Loucy (cell line): Measurements from ENCODE around the gene PHIP.

Experiments used
- H2AFZ ChIP-seq: fragments of 200-600 bp; sonication (generic); 2 replicates; pipeline ENCODE4 v1.6.0; 2016; ENCODE audit warnings: antibody characterized with exemption, mild to moderate bottlenecking, low read length, moderate library complexity
- H3F3A ChIP-seq: fragments of 200-600 bp; 2 replicates; pipeline ENCODE4 v1.6.0; 2016; ENCODE audit warnings: antibody characterized with exemption, low read depth, mild to moderate bottlenecking
- H3K27me3 ChIP-seq: fragments of 200-600 bp; sonication (generic); 2 replicates; pipeline ENCODE4 v1.6.1; 2014; ENCODE audit warnings: low read length, mild to moderate bottlenecking; ENCODE audit not compliant: insufficient read depth, poor library complexity, severe bottlenecking
- H3K36me3 ChIP-seq: fragments of 200-600 bp; sonication (generic); 2 replicates; pipeline ENCODE4 v1.6.1; 2016; ENCODE audit warnings: low read length; ENCODE audit not compliant: insufficient read depth
- H3K4me1 ChIP-seq: fragments of 200-600 bp; sonication (generic); 2 replicates; pipeline ENCODE4 v1.5.1; 2014; ENCODE audit warnings: low read length, mild to moderate bottlenecking; ENCODE audit not compliant: insufficient read depth, poor library complexity, severe bottlenecking
- H3K4me2 ChIP-seq: fragments of 200-600 bp; sonication (generic); 2 replicates; pipeline ENCODE4 v1.6.0; 2014; ENCODE audit warnings: antibody characterized with exemption, low read length, low read depth, mild to moderate bottlenecking; ENCODE audit not compliant: poor library complexity, severe bottlenecking
- H3K4me3 ChIP-seq: fragments of 200-600 bp; sonication (generic); 2 replicates; pipeline ENCODE4 v1.5.1; 2014; ENCODE audit warnings: low read length, mild to moderate bottlenecking, mixed read lengths; ENCODE audit not compliant: poor library complexity, severe bottlenecking
- H3K79me2 ChIP-seq: fragments of 200-600 bp; sonication (generic); 2 replicates; pipeline ENCODE4 v1.6.1; 2014; ENCODE audit warnings: low read length; ENCODE audit not compliant: insufficient read depth
- H3K9ac ChIP-seq: fragments of 200-600 bp; sonication (generic); 2 replicates; pipeline ENCODE4 v1.6.0; 2014; ENCODE audit warnings: mild to moderate bottlenecking, low read depth, low read length, moderate library complexity; ENCODE audit not compliant: poor library complexity, severe bottlenecking
- H3K9me2 ChIP-seq: fragments of 200-600 bp; sonication (generic); replicated peaks from 2 replicates; pipeline ENCODE4 v1.6.1; 2016; ENCODE audit warnings: low read depth, low read length, mixed read lengths
- H3K9me3 ChIP-seq: fragments of 200-600 bp; sonication (generic); 2 replicates; pipeline ENCODE4 v1.6.1; 2014; ENCODE audit warnings: mild to moderate bottlenecking, antibody characterized with exemption, low read length, low read depth; ENCODE audit not compliant: insufficient read depth
- H4K20me1 ChIP-seq: fragments of 200-600 bp; sonication (generic); 2 replicates; pipeline ENCODE4 v1.6.0; 2014; ENCODE audit warnings: antibody characterized with exemption, low read length, mild to moderate bottlenecking; ENCODE audit not compliant: insufficient read depth, poor library complexity, severe bottlenecking
- EZH2phosphoT487 ChIP-seq: fragments of 200-600 bp; IDR thresholded peaks from 2 replicates; pipeline ENCODE4 v1.6.1; 2018; ENCODE audit warnings: antibody characterized with exemption, mild to moderate bottlenecking, moderate library complexity, borderline replicate concordance
- TF ChIP-seq, protein P1 (sequence below): fragments of 200-600 bp; sonication (generic); conservative IDR thresholded peaks from 2 replicates; pipeline ENCODE4 v1.5.1; 2014; ENCODE audit warnings: mild to moderate bottlenecking, antibody characterized with exemption, low read length

Gene PHIP

DNA sequence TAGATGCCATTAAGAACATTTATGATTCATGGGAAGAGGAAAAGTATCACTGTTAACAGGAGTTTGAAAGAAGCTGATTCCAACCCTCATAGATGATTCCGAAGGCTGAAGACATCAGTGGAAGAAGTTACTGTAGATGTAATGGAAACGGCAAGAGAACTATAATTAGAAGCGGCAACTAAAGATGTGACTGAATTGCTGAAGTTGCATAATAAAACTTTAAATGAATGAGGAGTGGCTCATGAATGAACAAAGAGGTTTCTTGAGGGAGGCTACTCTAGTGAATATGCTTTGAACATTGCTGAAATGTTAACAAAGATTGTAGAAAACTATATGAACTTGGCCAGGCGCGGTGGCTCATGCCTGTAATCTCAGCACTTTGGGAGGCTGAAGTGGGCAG, 84.1 kb downstream of the PHIP start:
- Histone ChIP-seq H3F3A (no peaks in the 10 kb centered on the region), H3K27me3 (peaks cover 4% of the 10 kb centered on the region), H3K36me3 (peaks cover 93% of the 10 kb centered on the region), H3K4me3 (no peak overlapping the region), H4K20me1 (no peaks in the 10 kb centered on the region), H3K4me1 (no peaks in the 10 kb centered on the region), H3K79me2 (no peaks in the 10 kb centered on the region; the same call in 1 of the 2 replicates), H2AFZ (no peak overlapping the region), H3K9me2 (no peaks in the 10 kb centered on the region), H3K9ac (no peak overlapping the region), H3K9me3 (peaks cover 7% of the 10 kb centered on the region; the same call in 1 of the 2 replicates), H3K4me2 (no peak overlapping the region)
- no peak for TF ChIP-seq EZH2phosphoT487

DNA sequence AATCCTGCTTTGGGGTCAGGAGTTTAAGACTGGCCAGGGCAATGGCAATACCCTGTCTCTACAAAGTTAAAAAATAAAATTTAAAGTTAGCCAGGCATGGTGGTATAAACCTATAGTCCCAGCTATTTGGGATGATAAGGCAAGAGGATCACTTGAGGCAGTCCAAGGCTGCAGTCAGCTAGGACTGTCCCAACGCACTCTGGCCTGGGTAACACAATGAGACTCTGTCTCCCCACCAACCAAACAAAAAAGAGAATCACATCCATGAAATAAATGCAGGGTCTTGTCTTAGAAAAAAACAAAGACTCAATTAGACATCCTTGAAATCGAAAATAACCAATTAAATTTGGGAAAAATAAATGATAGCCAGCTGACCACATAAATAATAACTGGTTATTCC, 88.9 kb downstream of the PHIP start:
- Histone ChIP-seq H3K9ac (no peak overlapping the region), H3K4me1 (no peaks in the 10 kb centered on the region), H3K4me2 (no peak overlapping the region), H3K27me3 (peaks cover 4% of the 10 kb centered on the region), H3K9me2 (no peaks in the 10 kb centered on the region), H4K20me1 (no peaks in the 10 kb centered on the region), H2AFZ (no peak overlapping the region), H3K79me2 (no peaks in the 10 kb centered on the region; the same call in 1 of the 2 replicates), H3K9me3 (peaks cover 7% of the 10 kb centered on the region; the same call in 1 of the 2 replicates), H3F3A (no peaks in the 10 kb centered on the region), H3K36me3 (peaks cover 93% of the 10 kb centered on the region), H3K4me3 (no peak overlapping the region)
- TF ChIP-seq, protein P1, sequence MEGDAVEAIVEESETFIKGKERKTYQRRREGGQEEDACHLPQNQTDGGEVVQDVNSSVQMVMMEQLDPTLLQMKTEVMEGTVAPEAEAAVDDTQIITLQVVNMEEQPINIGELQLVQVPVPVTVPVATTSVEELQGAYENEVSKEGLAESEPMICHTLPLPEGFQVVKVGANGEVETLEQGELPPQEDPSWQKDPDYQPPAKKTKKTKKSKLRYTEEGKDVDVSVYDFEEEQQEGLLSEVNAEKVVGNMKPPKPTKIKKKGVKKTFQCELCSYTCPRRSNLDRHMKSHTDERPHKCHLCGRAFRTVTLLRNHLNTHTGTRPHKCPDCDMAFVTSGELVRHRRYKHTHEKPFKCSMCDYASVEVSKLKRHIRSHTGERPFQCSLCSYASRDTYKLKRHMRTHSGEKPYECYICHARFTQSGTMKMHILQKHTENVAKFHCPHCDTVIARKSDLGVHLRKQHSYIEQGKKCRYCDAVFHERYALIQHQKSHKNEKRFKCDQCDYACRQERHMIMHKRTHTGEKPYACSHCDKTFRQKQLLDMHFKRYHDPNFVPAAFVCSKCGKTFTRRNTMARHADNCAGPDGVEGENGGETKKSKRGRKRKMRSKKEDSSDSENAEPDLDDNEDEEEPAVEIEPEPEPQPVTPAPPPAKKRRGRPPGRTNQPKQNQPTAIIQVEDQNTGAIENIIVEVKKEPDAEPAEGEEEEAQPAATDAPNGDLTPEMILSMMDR = no peak
- no peak for TF ChIP-seq EZH2phosphoT487

DNA sequence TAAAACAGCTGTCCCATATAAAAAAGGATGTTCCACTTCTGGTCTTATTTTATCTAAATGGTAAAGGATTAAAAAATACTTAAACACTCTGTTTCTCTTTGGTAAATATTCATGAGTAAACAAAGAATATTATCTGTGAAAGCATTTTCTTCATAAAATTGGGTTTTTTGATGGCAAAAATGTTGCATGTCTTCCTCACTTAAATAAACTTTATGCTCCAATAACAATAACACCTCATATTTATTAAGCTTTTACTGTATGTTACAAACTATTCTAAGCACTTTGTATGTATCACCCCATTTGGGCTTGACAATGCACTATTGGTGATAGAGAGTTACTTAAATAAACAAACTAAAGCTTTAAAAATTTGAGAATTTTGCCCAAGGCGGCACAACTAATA, 91.9 kb downstream of the PHIP start:
- no peak overlapping the region for H3K9ac ChIP-seq
- H3K79me2 ChIP-seq = no peaks in the 10 kb centered on the region
- TF ChIP-seq, protein P1 = no peak
- TF ChIP-seq EZH2phosphoT487 = no peak
- no peak overlapping the region for H3K4me3 ChIP-seq
- H3K9me2 ChIP-seq = no peaks in the 10 kb centered on the region
- H3K36me3 ChIP-seq = peaks cover 97% of the 10 kb centered on the region
- no peak overlapping the region for H2AFZ ChIP-seq
- no peaks in the 10 kb centered on the region for H3K9me3 ChIP-seq
- H3K4me2 ChIP-seq = no peak overlapping the region
- H3F3A ChIP-seq = no peaks in the 10 kb centered on the region
- no peaks in the 10 kb centered on the region for H4K20me1 ChIP-seq
- no peaks in the 10 kb centered on the region for H3K27me3 ChIP-seq
- no peaks in the 10 kb centered on the region for H3K4me1 ChIP-seq

DNA sequence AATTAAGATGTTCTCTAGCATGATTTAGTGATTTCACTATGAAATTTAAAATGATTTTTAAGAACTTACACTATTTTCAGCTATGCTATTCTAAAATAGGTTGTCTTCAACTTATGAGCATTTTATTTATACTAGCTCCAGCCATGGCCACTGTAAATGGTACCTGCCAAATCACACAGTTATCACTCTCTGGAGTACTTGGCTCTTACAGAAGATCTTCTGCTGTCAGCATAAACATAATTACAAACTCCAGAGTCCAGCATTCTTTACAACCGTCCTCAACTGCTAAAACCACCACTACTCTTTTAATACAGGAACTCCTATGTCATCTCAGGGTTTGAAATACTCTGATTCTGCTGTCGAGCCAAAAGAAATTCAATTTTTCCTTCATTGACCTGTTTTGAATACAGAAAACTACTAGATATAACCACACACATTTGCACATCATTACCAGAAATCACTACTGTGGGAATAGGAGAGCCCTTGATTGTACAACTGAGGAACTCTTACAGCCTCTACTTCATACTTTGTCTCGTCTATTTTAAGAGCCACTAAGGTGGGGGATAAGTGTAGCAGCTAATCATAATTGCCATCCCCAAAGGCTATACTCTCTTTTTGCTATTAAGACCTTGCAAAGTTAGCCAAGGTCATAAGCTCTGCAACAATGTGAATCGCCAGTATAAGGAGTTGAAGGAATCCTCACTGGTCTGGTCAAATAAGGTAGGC, 93.7 kb downstream of the PHIP start:
- H3K4me3 ChIP-seq = no peak overlapping the region
- no peaks in the 10 kb centered on the region for H3K9me2 ChIP-seq
- peaks cover 97% of the 10 kb centered on the region for H3K36me3 ChIP-seq
- no peak overlapping the region for H2AFZ ChIP-seq
- no peak overlapping the region for H3K9ac ChIP-seq
- H3K79me2 ChIP-seq = no peaks in the 10 kb centered on the region; the same call in 1 of the 2 replicates
- no peaks in the 10 kb centered on the region for H3K4me1 ChIP-seq
- no peaks in the 10 kb centered on the region for H3K27me3 ChIP-seq
- peaks cover 2% of the 10 kb centered on the region for H4K20me1 ChIP-seq
- no peaks in the 10 kb centered on the region for H3F3A ChIP-seq
- no peak overlapping the region for H3K4me2 ChIP-seq
- H3K9me3 ChIP-seq = no peaks in the 10 kb centered on the region
- no peak for TF ChIP-seq EZH2phosphoT487
- TF ChIP-seq, protein P1 = no peak
